CMK (cell line): ENCODE measurements around the gene KDM4B.
"Not testable (repeated sequence)": the region's sequence is repeated elsewhere in the genome, so short reads cannot be mapped to it uniquely, and the experiment has no call there.

Experiments
- DNase-seq: peaks from one replicate; pipeline ENCODE4 v3.0.0-alpha.2; 2010; ENCODE audit warnings: low read depth

The KDM4B gene

GRCh38 chr19:5172859-5173630, 204.1 kb downstream of the KDM4B start:
- DNase-seq = no peak

GRCh38 chr19:5173993-5174392, 205.1 kb downstream of the KDM4B start:
- no peak for DNase-seq

- no peak for DNase-seq
Observed at GRCh38 chr19:5177745-5178450, 209.0 kb downstream of the KDM4B start.

- DNase-seq = no peak
Observed at GRCh38 chr19:5178841-5179240, 209.9 kb downstream of the KDM4B start.

- DNase-seq = no peak
Observed at GRCh38 chr19:5179256-5179655, 210.3 kb downstream of the KDM4B start.

GRCh38 chr19:5181329-5181728, 212.4 kb downstream of the KDM4B start:
- no peak for DNase-seq

- DNase-seq = no peak
Observed at GRCh38 chr19:5182751-5183150, 213.8 kb downstream of the KDM4B start.

GRCh38 chr19:5183616-5184015, 214.7 kb downstream of the KDM4B start:
- DNase-seq = no peak

GRCh38 chr19:5184930-5185329, 216.0 kb downstream of the KDM4B start:
- no peak for DNase-seq

- DNase-seq = no peak
Observed at GRCh38 chr19:5186293-5187050, 217.6 kb downstream of the KDM4B start.

GRCh38 chr19:5188548-5189317, 219.8 kb downstream of the KDM4B start:
- no peak for DNase-seq

GRCh38 chr19:5189318-5189607, 220.3 kb downstream of the KDM4B start:
- no peak for DNase-seq

GRCh38 chr19:5191091-5191490, 222.2 kb downstream of the KDM4B start:
- DNase-seq = peak; percentile 27

GRCh38 chr19:5192568-5192967, 223.7 kb downstream of the KDM4B start:
- no peak for DNase-seq

GRCh38 chr19:5193192-5193591, 224.3 kb downstream of the KDM4B start:
- DNase-seq = no peak

- DNase-seq = no peak
Observed at GRCh38 chr19:5194641-5195040, 225.7 kb downstream of the KDM4B start.

GRCh38 chr19:5195587-5195986, 226.7 kb downstream of the KDM4B start:
- not testable (repeated sequence) for DNase-seq

GRCh38 chr19:5196832-5197231, 227.9 kb downstream of the KDM4B start:
- no peak for DNase-seq

- DNase-seq = no peak
Observed at GRCh38 chr19:5200844-5201243, 231.9 kb downstream of the KDM4B start.

- DNase-seq = no peak
Observed at GRCh38 chr19:5202553-5202952, 233.6 kb downstream of the KDM4B start.
